ENCODE data around the gene PSMB5. TPM values are rescaled to one million over a fixed set of nuclear protein-coding genes. Genes with fewer than 3 reads are reported as not detected.

Gene PSMB5
- total and polyA plus RNA-seq, 4 donors = 74.0 to 152 (median 95.4) TPM

- no peak for TF ChIP-seq CTCF (IDR thresholded peaks at IDR 0.05; ENCODE audit: low read depth, low read length, missing input control)
- no peak for TF ChIP-seq MAX (IDR thresholded peaks at IDR 0.05)
- TF ChIP-seq RXRA (IDR thresholded peaks at IDR 0.05) = no peak
These were observed 36.2 kb downstream of the PSMB5 start (continued) for GRCh38 chr14:22998329-22999012.

DNA sequence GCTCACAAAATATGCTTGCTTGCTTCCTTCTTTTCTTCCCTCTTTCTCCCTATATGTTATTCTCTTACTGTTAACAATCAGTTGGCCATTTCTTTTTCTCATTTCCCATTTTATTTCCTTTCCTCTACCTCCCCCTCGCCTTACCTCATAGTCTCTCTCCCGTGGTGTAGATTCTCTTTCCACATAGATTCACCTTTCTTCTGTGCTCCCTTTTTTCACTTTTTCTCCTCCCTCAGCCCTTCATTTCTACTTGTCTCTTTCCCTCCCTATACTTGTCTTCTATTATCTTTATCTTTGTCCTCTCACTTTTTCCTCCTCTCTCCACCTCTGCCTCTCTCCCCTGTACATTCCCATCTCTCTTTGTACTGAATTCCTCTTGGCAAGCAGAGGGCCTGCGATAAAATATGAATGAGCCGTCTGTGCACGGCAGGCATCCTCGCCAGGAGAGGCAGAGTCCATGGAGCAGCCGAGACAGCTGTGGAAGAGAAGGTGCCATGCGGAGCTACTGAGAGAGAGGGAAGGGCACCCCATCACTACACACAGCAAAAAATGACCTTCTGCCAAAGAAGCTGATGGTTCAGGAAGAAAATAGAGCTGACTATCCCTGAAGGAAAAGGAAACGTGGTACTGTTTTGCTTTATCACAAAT is 36.9 kb downstream of the PSMB5 start:
- DNase-seq (ENCODE audit: low spot score) = no peak
- 77% methylated on average over 9 of the region's 9 CpGs for WGBS
- H3K36me3 ChIP-seq (ENCODE audit: control insufficient read depth in 4 of 4, insufficient read depth in 3 of 4, low read depth in 1 of 4, low read length in 3 of 4) = peaks cover 0 to 4% (median 2%) of the 10 kb centered on the region in 4 donors
- no peak overlapping the region for H3K4me3 ChIP-seq (ENCODE audit: low read depth in 1 of 3, low read length in 3 of 3)
- no peaks in the 10 kb centered on the region for H3K27me3 ChIP-seq (ENCODE audit: control insufficient read depth in 4 of 4, insufficient read depth in 4 of 4, low read length in 3 of 4)
- no peaks in the 10 kb centered on the region for H3K4me1 ChIP-seq (ENCODE audit: control insufficient read depth in 4 of 4, insufficient read depth in 4 of 4, low read length in 3 of 4)
- H3K27ac ChIP-seq (ENCODE audit: low read depth in 1 of 2, low read length in 2 of 2) = no peak overlapping the region
- no peaks in the 10 kb centered on the region for H3K9me3 ChIP-seq (ENCODE audit: control insufficient read depth in 4 of 4, low read length in 3 of 4)
- no peak for TF ChIP-seq RXRA (IDR thresholded peaks at IDR 0.05)
- no peak for TF ChIP-seq FOXA2 (IDR thresholded peaks at IDR 0.05)
- no peak for TF ChIP-seq EGR1 (IDR thresholded peaks at IDR 0.05; ENCODE audit: low read depth in 2 of 2)
- no peak for TF ChIP-seq CTCF (IDR thresholded peaks at IDR 0.05; ENCODE audit: low read depth, low read length, missing input control)
- TF ChIP-seq REST (IDR thresholded peaks at IDR 0.05) = no peak
- TF ChIP-seq HNF4A (conservative IDR thresholded peaks at IDR 0.05) = no peak
- no peak for TF ChIP-seq SP1 (IDR thresholded peaks at IDR 0.05)
- TF ChIP-seq JUND (IDR thresholded peaks at IDR 0.05) = no peak
- TF ChIP-seq, protein P1, sequence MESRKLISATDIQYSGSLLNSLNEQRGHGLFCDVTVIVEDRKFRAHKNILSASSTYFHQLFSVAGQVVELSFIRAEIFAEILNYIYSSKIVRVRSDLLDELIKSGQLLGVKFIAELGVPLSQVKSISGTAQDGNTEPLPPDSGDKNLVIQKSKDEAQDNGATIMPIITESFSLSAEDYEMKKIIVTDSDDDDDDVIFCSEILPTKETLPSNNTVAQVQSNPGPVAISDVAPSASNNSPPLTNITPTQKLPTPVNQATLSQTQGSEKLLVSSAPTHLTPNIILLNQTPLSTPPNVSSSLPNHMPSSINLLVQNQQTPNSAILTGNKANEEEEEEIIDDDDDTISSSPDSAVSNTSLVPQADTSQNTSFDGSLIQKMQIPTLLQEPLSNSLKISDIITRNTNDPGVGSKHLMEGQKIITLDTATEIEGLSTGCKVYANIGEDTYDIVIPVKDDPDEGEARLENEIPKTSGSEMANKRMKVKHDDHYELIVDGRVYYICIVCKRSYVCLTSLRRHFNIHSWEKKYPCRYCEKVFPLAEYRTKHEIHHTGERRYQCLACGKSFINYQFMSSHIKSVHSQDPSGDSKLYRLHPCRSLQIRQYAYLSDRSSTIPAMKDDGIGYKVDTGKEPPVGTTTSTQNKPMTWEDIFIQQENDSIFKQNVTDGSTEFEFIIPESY (IDR thresholded peaks at IDR 0.05) = no peak
- TF ChIP-seq FOXA1 (IDR thresholded peaks at IDR 0.05) = no peak
- no peak for TF ChIP-seq RAD21 (IDR thresholded peaks at IDR 0.05)
- TF ChIP-seq TAF1 (conservative IDR thresholded peaks at IDR 0.05) = no peak
- no peak for TF ChIP-seq MAX (IDR thresholded peaks at IDR 0.05)
- no peak for TF ChIP-seq NR2F2 (IDR thresholded peaks at IDR 0.05)
- no peak for TF ChIP-seq YY1 (IDR thresholded peaks at IDR 0.05)
- no peak for TF ChIP-seq HNF4G (IDR thresholded peaks at IDR 0.05)
- TF ChIP-seq, protein P2, sequence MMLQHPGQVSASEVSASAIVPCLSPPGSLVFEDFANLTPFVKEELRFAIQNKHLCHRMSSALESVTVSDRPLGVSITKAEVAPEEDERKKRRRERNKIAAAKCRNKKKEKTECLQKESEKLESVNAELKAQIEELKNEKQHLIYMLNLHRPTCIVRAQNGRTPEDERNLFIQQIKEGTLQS (IDR thresholded peaks at IDR 0.05) = no peak
- TF ChIP-seq GABPA (IDR thresholded peaks at IDR 0.05 in 1 of 2, conservative IDR thresholded peaks at IDR 0.05 in 1 of 2) = no peak
- H3K9ac ChIP-seq (ENCODE audit: low read depth in 1 of 2, low read length in 2 of 2) = no peak overlapping the region
